NCI-H2081 treated with DMSO at 0.1 percent for 48 hours (cell line): Measurements from ENCODE around the gene BAG3.
"Not testable (repeated sequence)": the region's sequence is repeated elsewhere in the genome, so short reads cannot be mapped to it uniquely, and the experiment has no call there.

Experiments
- DNase-seq: peaks from one replicate; lab custom pipeline; 2025; lab: John Stamatoyannopoulos, UW

Gene BAG3

DNA sequence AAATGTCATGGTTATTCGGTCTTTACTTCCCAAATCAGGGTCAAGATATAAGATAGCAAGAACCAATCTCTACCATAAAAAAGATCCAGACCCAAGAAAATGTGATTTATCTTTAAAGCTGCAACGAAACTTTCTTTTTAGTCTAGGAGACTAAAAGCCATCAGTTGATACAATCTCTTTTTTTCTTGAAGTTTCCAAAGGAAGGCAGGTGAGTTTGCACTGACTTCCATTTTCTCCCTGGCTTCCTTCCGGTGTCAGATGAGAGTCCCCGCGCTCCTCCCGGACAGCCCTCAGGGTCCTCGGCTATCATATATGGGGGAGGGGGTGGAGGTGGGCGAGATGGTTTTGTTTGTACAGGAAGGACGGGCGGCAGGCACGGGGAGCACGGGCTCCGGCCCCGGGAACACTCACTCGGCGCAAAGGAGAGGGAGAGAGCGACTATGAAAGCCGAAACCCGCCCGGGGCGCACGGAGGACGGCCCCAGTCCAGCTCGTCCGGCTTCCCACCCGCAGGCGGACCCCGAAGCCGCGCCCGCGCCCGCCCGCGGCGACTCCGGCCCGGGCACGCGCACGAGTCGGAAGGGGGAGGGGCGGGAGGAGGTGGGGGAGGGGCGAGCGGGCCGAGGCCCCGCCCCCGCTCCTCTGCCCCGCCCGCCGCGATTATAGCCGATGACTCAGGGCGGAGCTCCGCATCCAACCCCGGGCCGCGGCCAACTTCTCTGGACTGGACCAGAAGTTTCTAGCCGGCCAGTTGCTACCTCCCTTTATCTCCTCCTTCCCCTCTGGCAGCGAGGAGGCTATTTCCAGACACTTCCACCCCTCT lies at the start of gene BAG3:
TSS of gene BAG3 (plus strand) at position 689 of the 822 bp plus-strand sequence. CDS start 296 bp downstream, outside the sequence.
- DNase-seq: no peak

GRCh38 chr10:119602241-119603095 lies 48.7 kb upstream of the BAG3 start:
- no peak for DNase-seq

- no peak for DNase-seq
These were observed 46.7 kb upstream of the BAG3 start for GRCh38 chr10:119604468-119604867.

GRCh38 chr10:119608316-119609155 lies 42.6 kb upstream of the BAG3 start:
- DNase-seq: no peak

- no peak for DNase-seq
These were observed 41.7 kb upstream of the BAG3 start for GRCh38 chr10:119609516-119609915.

DNA sequence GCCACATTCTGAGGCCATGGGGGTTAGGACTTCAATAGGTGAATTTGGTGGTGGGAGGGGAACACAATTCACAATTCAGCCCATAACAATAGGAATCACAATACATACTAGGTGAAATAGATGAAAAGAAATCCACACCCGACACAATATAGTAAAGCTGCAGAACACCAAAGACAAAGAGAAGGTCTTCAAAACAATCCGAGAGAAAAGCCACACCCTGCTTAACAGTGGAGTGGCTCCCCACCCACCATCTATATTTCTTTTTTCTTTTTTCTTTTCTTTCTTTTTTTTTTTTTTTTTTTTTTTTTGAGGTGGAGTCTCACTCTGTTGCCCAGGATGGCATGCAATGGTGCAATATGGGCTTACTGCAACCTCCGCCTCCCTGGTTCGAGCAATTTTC lies 39.7 kb upstream of the BAG3 start:
- DNase-seq: no peak

DNA sequence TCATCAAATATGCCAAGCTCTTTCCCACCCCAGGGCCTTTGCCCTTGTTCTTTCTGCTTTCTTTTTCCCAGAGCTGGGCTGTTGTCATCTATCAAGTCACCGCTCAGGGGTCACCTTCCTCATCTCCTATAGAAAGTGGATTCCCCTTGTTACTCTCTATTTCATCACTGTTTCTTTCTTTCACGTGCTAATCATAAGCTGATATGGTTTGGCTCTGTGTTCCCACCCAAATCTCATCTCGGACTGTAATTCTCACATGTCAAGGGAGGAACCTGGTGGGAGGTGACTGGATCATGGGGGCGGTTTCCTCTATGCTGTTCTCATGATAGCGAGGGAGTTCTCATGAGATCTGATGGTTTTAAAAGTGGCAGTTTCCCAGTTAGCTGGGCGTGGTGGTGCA lies 37.4 kb upstream of the BAG3 start:
- no peak for DNase-seq

DNA sequence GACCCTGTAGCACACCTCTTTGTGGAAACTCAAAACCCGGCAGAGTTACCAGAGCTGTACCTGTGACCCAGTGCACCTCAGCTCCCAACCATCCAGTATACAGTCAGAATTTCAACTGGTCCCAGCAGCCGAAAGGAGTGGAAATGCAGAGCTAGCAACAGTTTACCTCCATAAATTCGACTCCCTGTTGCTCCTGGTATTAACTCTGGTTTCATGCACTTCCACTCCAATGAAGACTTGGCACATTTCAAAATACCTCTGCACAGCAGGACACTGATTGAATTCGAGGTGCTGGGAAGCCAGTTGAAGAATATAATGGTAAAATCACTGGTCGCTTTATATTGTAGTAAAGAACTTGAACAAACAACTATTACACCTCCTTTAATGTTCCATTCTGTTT lies 36.5 kb upstream of the BAG3 start:
- DNase-seq: no peak

- no peak for DNase-seq
These were observed 34.2 kb upstream of the BAG3 start for GRCh38 chr10:119616882-119617570.

DNA sequence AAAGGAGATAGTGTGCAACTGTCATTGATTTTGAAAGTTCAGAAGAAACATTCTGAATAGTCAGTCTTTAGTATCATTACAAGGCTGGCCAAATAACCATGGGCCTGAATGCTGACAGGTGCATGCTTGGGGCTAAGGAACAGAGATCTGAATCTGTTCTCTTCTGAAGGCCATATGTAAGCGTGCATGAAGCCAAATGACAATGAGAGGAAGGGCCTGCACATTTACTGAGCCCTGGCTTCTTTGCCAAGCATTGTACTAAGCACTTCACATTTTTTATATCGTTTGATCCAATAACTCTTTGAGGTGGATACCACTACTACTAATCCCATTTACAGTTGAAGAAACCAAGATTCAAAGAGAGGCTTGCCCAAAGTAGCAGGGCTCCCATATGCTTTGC lies 32.0 kb upstream of the BAG3 start:
- DNase-seq: no peak

GRCh38 chr10:119619811-119620210 lies 31.4 kb upstream of the BAG3 start:
- not testable (repeated sequence) for DNase-seq

- no peak for DNase-seq
These were observed 30.7 kb upstream of the BAG3 start for GRCh38 chr10:119620241-119621077.

DNA sequence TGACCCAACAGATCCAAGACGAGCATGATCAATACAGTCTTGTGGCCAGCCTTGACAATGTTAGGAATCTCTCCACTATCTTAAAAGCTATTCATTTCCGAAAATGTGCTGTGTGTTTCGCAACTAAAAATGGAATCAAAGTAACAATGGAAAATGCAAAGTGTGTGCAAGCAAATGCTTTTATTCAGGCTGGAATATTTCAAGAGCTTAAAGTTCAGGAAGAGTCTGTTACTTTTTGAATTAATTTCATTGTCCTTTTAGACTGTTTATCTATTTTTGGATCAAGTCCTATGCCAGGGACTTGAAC lies 30.1 kb upstream of the BAG3 start:
- no peak for DNase-seq

- DNase-seq: no peak
These were observed 25.5 kb upstream of the BAG3 start for GRCh38 chr10:119625570-119626280.

DNA sequence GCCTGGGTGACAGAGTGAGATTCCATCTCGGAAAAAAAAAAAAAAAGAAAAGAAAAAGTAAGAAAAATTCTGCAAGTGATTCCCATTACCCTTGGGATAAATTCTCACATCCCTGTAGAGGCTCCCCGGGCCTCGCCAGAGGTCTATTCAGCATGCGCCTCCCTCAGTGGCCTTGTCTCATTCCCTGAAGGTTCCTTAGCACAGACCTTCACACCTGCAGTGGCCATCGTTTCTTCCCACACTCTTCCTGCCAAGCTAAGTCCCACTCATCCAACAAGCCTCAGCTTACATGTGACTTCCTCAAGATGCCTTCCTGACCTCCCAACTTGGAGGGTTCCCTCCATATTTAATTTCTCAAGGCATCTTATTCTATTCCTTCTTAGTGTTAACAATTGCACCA lies 20.9 kb upstream of the BAG3 start:
- DNase-seq: no peak

DNA sequence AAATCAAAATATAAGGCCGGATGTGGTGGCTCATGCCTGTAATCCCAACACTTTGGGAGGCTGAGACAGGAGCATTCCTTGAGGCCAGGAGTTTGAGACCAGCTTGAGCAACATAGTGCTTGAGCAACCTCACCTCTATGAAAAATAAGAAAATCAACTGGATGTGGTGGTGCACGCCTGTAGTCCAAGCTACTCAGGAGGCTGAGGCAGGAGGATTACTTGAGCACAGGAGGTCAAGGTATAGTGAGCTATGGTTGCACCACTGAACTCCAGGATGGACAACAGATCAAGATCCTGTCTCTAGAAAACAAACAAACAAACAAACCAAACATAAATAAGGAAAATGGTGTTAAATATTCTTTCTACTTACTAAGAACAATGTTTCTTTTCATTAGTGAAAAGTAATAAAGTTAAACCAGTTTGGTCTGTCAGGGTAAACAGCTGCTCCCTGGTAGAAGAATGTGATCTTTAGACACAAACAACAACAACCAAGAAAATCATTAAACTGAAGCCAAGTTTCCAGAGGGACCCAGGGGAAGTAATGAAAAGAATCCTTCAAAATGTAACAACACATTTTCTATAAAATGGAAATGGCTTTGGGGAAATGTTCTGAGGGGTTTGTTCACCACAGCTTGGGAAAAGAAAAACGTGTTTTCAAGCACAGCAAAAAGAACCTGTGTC lies 17.5 kb upstream of the BAG3 start:
- no peak for DNase-seq

DNA sequence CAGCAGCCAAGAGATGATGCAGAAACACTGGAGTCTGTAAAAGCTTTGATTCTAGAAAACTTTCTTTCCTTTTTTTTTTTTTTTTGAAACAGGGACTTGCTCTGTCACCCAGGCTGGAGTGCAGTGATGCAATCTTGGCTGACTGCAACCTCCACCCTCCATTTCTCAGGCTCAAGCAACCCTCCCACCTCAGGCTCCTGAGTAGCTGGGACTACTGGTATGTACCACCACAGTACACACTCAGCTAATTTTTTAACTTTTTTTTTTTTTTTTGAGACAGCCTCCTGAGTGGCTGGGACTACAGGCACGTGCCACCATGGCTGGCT lies 17.0 kb upstream of the BAG3 start:
- DNase-seq: no peak

GRCh38 chr10:119637631-119638030 lies 13.5 kb upstream of the BAG3 start:
- no peak for DNase-seq

GRCh38 chr10:119638982-119639381 lies 12.2 kb upstream of the BAG3 start:
- no peak for DNase-seq

DNA sequence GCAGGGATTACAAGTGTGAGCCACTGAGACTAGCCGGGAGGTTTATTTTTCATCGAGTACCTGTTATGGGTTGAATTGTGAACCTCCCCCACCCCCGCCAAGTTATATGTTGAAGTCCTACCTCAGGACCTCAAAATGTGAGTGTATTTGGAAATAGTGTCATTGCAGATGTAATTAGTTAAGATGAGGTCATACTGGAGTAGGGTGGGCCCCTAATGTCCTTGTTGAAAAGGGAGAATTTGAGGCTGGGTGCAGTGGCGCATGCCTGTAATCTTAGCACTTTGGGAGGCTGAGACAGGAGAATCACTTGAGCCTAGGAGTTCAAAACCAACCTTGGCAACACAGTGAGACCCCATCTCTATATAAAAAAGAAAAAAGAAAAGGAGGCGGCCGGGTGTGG lies 10.8 kb upstream of the BAG3 start:
- DNase-seq: no peak
